GM23338 (cell line): ENCODE results near the gene LARGE1. TPM values are rescaled to one million over a fixed set of nuclear protein-coding genes. Genes with fewer than 3 reads are reported as not detected.

Experiments
- ATAC-seq: fragments of 200-7000 bp; cut with Tn5 transposase; 3 replicates; pipeline ENCODE4 v1.9.1; 2020
- DNase-seq: peaks from one replicate; pipeline ENCODE4 v3.0.0-alpha.2; 2015; ENCODE audit warnings: low spot score
- H2AFZ ChIP-seq: fragments of 200-600 bp; sonication (generic); 2 replicates; pipeline ENCODE4 v1.8.0; 2016; ENCODE audit warnings: antibody characterized with exemption, mild to moderate bottlenecking, moderate library complexity
- H3F3A ChIP-seq: fragments of 200-600 bp; sonication (generic); replicated peaks from 2 replicates; pipeline ENCODE4 v1.8.0; 2017; ENCODE audit warnings: antibody characterized with exemption, mixed run types, low read depth
- H3K27ac ChIP-seq: fragments of 200-600 bp; sonication (generic); 2 replicates; pipeline ENCODE4 v1.6.1; 2016; ENCODE audit warnings: low read depth
- H3K27me3 ChIP-seq: fragments of 200-600 bp; sonication (generic); 2 replicates; pipeline ENCODE4 v1.8.0; 2016; ENCODE audit warnings: mild to moderate bottlenecking, mixed run types, moderate library complexity; ENCODE audit not compliant: insufficient read depth
- H3K36me3 ChIP-seq: fragments of 200-600 bp; sonication (generic); 2 replicates; pipeline ENCODE4 v1.8.0; 2016; ENCODE audit warnings: mild to moderate bottlenecking; ENCODE audit not compliant: insufficient read depth
- H3K4me1 ChIP-seq: fragments of 200-600 bp; sonication (generic); 2 replicates; pipeline ENCODE4 v1.8.0; 2016; ENCODE audit warnings: mild to moderate bottlenecking, moderate library complexity; ENCODE audit not compliant: insufficient read depth
- H3K4me2 ChIP-seq: fragments of 200-600 bp; sonication (generic); 2 replicates; pipeline ENCODE4 v1.7.1; 2017; ENCODE audit warnings: mixed run types
- H3K4me3 ChIP-seq: fragments of 200-600 bp; sonication (generic); 2 replicates; pipeline ENCODE4 v1.6.1; 2016; ENCODE audit warnings: mixed run types
- H3K79me2 ChIP-seq: fragments of 200-600 bp; sonication (generic); replicated peaks from 2 replicates; pipeline ENCODE4 v1.8.0; 2017; ENCODE audit warnings: mild to moderate bottlenecking; ENCODE audit not compliant: insufficient read depth
- H3K9me2 ChIP-seq: fragments of 200-600 bp; sonication (generic); 2 replicates; pipeline ENCODE4 v1.8.0; 2017; ENCODE audit not compliant: insufficient read depth
- H4K20me1 ChIP-seq: fragments of 200-600 bp; sonication (generic); replicated peaks from 2 replicates; pipeline ENCODE4 v1.8.0; 2017; ENCODE audit warnings: mild to moderate bottlenecking; ENCODE audit not compliant: insufficient read depth
- H3K27ac Mint-ChIP-seq: 2 replicates; pipeline ENCODE4 v1.8.0; 2020; ENCODE audit warnings: inconsistent platforms, mild to moderate bottlenecking, moderate library complexity, mixed read lengths
- H3K27me3 Mint-ChIP-seq: 3 replicates; pipeline ENCODE4 v1.8.0; 2022; ENCODE audit warnings: low read depth, mild to moderate bottlenecking, moderate library complexity, mixed read lengths, inconsistent platforms; ENCODE audit not compliant: insufficient read depth, poor library complexity
- H3K36me3 Mint-ChIP-seq: 3 replicates; pipeline ENCODE4 v1.8.0; 2021; ENCODE audit warnings: low read depth, mild to moderate bottlenecking, inconsistent platforms, moderate library complexity, mixed read lengths
- H3K4me1 Mint-ChIP-seq: 3 replicates; pipeline ENCODE4 v1.8.0; 2020; ENCODE audit warnings: mild to moderate bottlenecking, inconsistent platforms, mixed read lengths
- H3K4me3 Mint-ChIP-seq: 3 replicates; pipeline ENCODE4 v1.8.0; 2021; ENCODE audit warnings: moderate library complexity, mild to moderate bottlenecking, inconsistent platforms, mixed read lengths
- H3K9me3 Mint-ChIP-seq: 3 replicates; pipeline ENCODE4 v1.8.0; 2020; ENCODE audit warnings: moderate library complexity, mild to moderate bottlenecking, inconsistent platforms, mixed read lengths
- CREB1 ChIP-seq: fragments of 250-450 bp; sonication (Bioruptor Pico); IDR thresholded peaks from 2 replicates; pipeline ENCODE4 v1.5.0; 2020; ENCODE audit warnings: low read depth, mild to moderate bottlenecking, moderate library complexity
- EZH2 ChIP-seq: fragments of 200-600 bp; sonication (generic); IDR thresholded peaks from one replicate; pipeline ENCODE4 v1.8.0; 2017; ENCODE audit warnings: antibody characterized with exemption, mild to moderate bottlenecking, low read depth; ENCODE audit not compliant: unreplicated experiment
- EZH2phosphoT487 ChIP-seq: fragments of 200-600 bp; sonication (generic); IDR thresholded peaks from one replicate; pipeline ENCODE4 v1.8.1; 2018; ENCODE audit warnings: antibody characterized with exemption; ENCODE audit not compliant: unreplicated experiment
- JUNB ChIP-seq: IDR thresholded peaks from one replicate; pipeline ENCODE4 v1.6.1; 2016; ENCODE audit warnings: antibody characterized with exemption; ENCODE audit not compliant: unreplicated experiment
- NANOG ChIP-seq: IDR thresholded peaks from 2 replicates; pipeline ENCODE4 v1.6.1; 2016; ENCODE audit warnings: antibody characterized with exemption, borderline replicate concordance
- POLR2AphosphoS5 ChIP-seq: IDR thresholded peaks from 2 replicates; pipeline ENCODE4 v1.6.1; 2016; ENCODE audit warnings: antibody characterized with exemption, low read depth
- ZNF114 ChIP-seq: fragments of 250-450 bp; sonication (Bioruptor Pico); IDR thresholded peaks from 2 replicates; pipeline ENCODE4 v1.5.0; 2020; ENCODE audit warnings: mild to moderate bottlenecking, moderate library complexity
- ZNF331 ChIP-seq: fragments of 250-450 bp; sonication (Bioruptor Pico); IDR thresholded peaks from 2 replicates; pipeline ENCODE4 v1.5.0; 2020; ENCODE audit warnings: low read depth, mild to moderate bottlenecking, moderate library complexity
- polyA plus RNA-seq: library from polyadenylated mRNA; unstranded; fragments of >200 nt; fragmentation: Nextera tagmentation; extraction: Ambion mirVana; gene quantifications from 2 replicates; pipeline ENCODE4 v1.2.1, GENCODE V29; 2016
- total RNA-seq: library from RNA; depleted of rRNA; stranded (reverse); fragments of >200 nt; shearing (Covaris generic); gene quantifications from 2 replicates; pipeline ENCODE4 v1.2.3, GENCODE V29; 2014
- TF ChIP-seq, protein P1 (sequence below): IDR thresholded peaks from one replicate; pipeline ENCODE4 v1.6.1; 2018; ENCODE audit warnings: antibody characterized with exemption; ENCODE audit not compliant: unreplicated experiment
- TF ChIP-seq, protein P2 (sequence below): IDR thresholded peaks from 2 replicates; pipeline ENCODE4 v1.6.1; 2016; ENCODE audit warnings: antibody characterized with exemption

The LARGE1 gene
- total and polyA plus RNA-seq, 2 experiments from 2014 or later = 12.8 to 75.6 TPM

DNA sequence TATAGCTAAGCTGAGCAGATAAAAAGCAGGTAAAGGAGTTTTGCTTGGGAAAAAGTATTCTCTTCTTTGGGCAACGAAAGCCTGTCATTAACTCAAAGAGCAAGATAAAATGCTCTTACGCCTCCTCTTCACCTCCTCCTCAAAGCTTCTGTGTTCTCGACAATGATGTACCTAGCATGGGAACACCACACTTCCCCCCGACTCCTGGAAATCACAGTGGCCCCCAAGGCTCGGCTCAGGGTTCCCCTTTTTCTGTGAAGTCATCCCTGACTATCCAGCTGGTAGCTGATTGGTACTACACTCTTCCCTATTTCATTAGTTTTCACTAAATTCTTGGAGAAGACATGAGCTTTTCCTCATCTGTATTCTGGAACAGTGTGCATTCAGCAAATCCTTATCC, 336.1 kb downstream of the LARGE1 start (continued):
- TF ChIP-seq, protein P1, sequence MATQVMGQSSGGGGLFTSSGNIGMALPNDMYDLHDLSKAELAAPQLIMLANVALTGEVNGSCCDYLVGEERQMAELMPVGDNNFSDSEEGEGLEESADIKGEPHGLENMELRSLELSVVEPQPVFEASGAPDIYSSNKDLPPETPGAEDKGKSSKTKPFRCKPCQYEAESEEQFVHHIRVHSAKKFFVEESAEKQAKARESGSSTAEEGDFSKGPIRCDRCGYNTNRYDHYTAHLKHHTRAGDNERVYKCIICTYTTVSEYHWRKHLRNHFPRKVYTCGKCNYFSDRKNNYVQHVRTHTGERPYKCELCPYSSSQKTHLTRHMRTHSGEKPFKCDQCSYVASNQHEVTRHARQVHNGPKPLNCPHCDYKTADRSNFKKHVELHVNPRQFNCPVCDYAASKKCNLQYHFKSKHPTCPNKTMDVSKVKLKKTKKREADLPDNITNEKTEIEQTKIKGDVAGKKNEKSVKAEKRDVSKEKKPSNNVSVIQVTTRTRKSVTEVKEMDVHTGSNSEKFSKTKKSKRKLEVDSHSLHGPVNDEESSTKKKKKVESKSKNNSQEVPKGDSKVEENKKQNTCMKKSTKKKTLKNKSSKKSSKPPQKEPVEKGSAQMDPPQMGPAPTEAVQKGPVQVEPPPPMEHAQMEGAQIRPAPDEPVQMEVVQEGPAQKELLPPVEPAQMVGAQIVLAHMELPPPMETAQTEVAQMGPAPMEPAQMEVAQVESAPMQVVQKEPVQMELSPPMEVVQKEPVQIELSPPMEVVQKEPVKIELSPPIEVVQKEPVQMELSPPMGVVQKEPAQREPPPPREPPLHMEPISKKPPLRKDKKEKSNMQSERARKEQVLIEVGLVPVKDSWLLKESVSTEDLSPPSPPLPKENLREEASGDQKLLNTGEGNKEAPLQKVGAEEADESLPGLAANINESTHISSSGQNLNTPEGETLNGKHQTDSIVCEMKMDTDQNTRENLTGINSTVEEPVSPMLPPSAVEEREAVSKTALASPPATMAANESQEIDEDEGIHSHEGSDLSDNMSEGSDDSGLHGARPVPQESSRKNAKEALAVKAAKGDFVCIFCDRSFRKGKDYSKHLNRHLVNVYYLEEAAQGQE = no peak
- TF ChIP-seq ZNF114 (CRISPR knock-in tag) = no peak
- no peak for TF ChIP-seq CREB1 (CRISPR knock-in tag)
- no peak for TF ChIP-seq POLR2AphosphoS5
- TF ChIP-seq EZH2phosphoT487 = no peak
- no peak for TF ChIP-seq JUNB
- TF ChIP-seq ZNF331 = no peak
- TF ChIP-seq NANOG = no peak
- TF ChIP-seq, protein P2, sequence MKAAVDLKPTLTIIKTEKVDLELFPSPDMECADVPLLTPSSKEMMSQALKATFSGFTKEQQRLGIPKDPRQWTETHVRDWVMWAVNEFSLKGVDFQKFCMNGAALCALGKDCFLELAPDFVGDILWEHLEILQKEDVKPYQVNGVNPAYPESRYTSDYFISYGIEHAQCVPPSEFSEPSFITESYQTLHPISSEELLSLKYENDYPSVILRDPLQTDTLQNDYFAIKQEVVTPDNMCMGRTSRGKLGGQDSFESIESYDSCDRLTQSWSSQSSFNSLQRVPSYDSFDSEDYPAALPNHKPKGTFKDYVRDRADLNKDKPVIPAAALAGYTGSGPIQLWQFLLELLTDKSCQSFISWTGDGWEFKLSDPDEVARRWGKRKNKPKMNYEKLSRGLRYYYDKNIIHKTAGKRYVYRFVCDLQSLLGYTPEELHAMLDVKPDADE = no peak
- no peak for TF ChIP-seq EZH2

DNA sequence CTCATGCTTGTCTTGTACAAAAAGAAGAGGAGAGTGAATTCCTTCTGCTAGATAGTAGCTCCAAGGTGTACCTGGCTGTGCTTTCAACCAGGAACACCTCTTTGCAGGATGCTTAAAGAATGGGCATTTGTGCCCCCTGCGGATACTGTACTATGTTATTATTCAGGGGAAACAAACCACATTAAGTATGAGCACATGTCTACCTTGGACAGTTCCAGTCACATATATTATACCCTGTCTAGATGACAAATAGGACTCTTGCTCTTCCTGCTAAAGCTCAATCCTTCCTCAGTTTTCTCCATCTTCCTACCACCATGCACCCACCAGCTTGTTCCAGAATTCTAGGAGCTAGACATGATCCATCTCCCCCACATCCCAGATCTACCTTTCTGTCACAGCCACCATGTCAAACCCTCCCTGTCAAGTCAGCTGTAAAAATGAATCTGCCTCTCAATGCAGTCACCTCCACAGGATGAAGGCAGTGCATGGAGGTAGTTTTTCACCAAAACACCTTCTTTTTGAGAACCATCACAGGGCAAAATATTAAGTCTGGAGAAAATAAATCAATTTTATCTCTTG, 337.4 kb downstream of the LARGE1 start:
- Histone ChIP-seq H3K9me2 (peaks cover 4% of the 10 kb centered on the region; the same call in 1 of the 2 replicates), H3K4me1 (peaks cover 8% of the 10 kb centered on the region; the same call in 1 of the 2 replicates), H3K36me3 (no peaks in the 10 kb centered on the region), H2AFZ (no peak overlapping the region), H3F3A (no peaks in the 10 kb centered on the region), H4K20me1 (peaks cover 13% of the 10 kb centered on the region; the same call in 1 of the 2 replicates), H3K79me2 (peaks cover 13% of the 10 kb centered on the region), H3K27me3 (no peaks in the 10 kb centered on the region), H3K4me3 (no peak overlapping the region), H3K27ac (no peak overlapping the region), H3K4me2 (no peak overlapping the region)
- no peak for DNase-seq
- no peaks in the 10 kb centered on the region; the same call in 2 of the 3 replicates for H3K36me3 Mint-ChIP-seq
- H3K4me3 Mint-ChIP-seq = no peak overlapping the region
- no peak for ATAC-seq
- H3K27me3 Mint-ChIP-seq = peaks cover 3% of the 10 kb centered on the region
- H3K27ac Mint-ChIP-seq = no peak overlapping the region
- TF ChIP-seq POLR2AphosphoS5 = no peak
- TF ChIP-seq EZH2phosphoT487 = no peak
- TF ChIP-seq, protein P1 = peak; percentile 46
- TF ChIP-seq EZH2 = no peak
- no peaks in the 10 kb centered on the region for H3K9me3 Mint-ChIP-seq
- H3K4me1 Mint-ChIP-seq = peaks cover 22% of the 10 kb centered on the region; the same call in 2 of the 3 replicates
